Heart right ventricle (tissue), 16 donors: Measurements from ENCODE around the gene NEURL4. TPM values are rescaled to one million over a fixed set of nuclear protein-coding genes. Genes with fewer than 3 reads are reported as not detected.

Source experiments
- ATAC-seq, 8 donors: fragments of 200-7000 bp; cut with Tn5 transposase; one replicate each; pipeline ENCODE4 v1.9.1; 2020; ENCODE audit warnings: mild to moderate bottlenecking in 8 of 8, moderate library complexity in 8 of 8, moderate number of reproducible peaks in 1 of 8
- DNase-seq, 2 donors: peaks; one replicate each; pipeline ENCODE4 v3.0.0-alpha.2; 2020
- H3K27ac ChIP-seq, 10 donors: fragments of 200-600 bp; sonication (generic) in 2 of 10; one replicate each; pipeline versions ENCODE4 v1.5.0 to v1.8.0; 2020 to 2022; ENCODE audit warnings: mild to moderate bottlenecking in 3 of 10
- H3K27me3 ChIP-seq, 7 donors: fragments of 200-600 bp; one replicate each; pipeline ENCODE4 v1.8.0; 2021 to 2022; ENCODE audit warnings: mild to moderate bottlenecking in 2 of 7
- H3K36me3 ChIP-seq, 9 donors: fragments of 200-600 bp; sonication (generic) in 1 of 9; one replicate each; pipeline versions ENCODE4 v1.5.0 to v1.8.0; 2020 to 2022; ENCODE audit warnings: mild to moderate bottlenecking in 2 of 9
- H3K4me1 ChIP-seq, 9 donors: fragments of 200-600 bp; sonication (generic) in 1 of 9; one replicate each; pipeline versions ENCODE4 v1.5.0 to v1.8.0; 2020 to 2022; ENCODE audit warnings: mild to moderate bottlenecking in 4 of 9
- H3K4me3 ChIP-seq, 10 donors: fragments of 200-600 bp; sonication (generic) in 2 of 10; one replicate each; pipeline versions ENCODE4 v1.5.0 to v1.8.0; 2020 to 2022; ENCODE audit warnings: mild to moderate bottlenecking in 7 of 10, moderate library complexity in 2 of 10
- H3K9me3 ChIP-seq, 11 donors: fragments of 200-600 bp in 10 of 11; sonication (generic) in 2 of 11; one replicate each; pipeline versions ENCODE4 v1.5.0 to v1.8.0; 2013 to 2022; ENCODE audit warnings: mild to moderate bottlenecking in 2 of 11, control low read depth in 1 of 11, moderate library complexity in 1 of 11
- WGBS, 2 donors: extraction: QIAGEN DNeasy Blood & Tissue Kit; methylation state at CpG; one replicate each; pipeline ENCODE4 v1.1.7; 2013; ENCODE audit warnings: inconsistent platforms in 1 of 2; 5-methylcytosine and 5-hydroxymethylcytosine counted together
- intact Hi-C, 10 donors: fragments of 100-400 bp; cut with DNase I; formaldehyde crosslinking; loops; one replicate each; pipeline versions ENCODE4 v1.11.1 to v1.14.2; 2022
- polyA plus RNA-seq, 2 donors: library from polyadenylated mRNA; stranded (reverse); fragments of 200-250 nt; gene quantifications; one replicate each; pipeline ENCODE4 v1.2.3, GENCODE V29; 2013
- total RNA-seq, 10 donors: library from RNA; stranded (reverse); fragmentation: NEBNext Ultra II Directional in 3 of 10; extraction: Animal tissue kit (Norgen Biotek cat#: 25700) in 3 of 10; gene quantifications; one replicate each; pipeline versions ENCODE4 v1.2.1 to v1.2.4, GENCODE V29; 2021 to 2023
- TF ChIP-seq, protein P1 (sequence below), 9 donors: fragments of 200-600 bp; sonication (generic) in 2 of 9; IDR thresholded peaks; one replicate each; pipeline versions ENCODE4 v1.5.0 to v1.8.0; 2021 to 2022; ENCODE audit warnings: antibody characterized with exemption in 9 of 9, mild to moderate bottlenecking in 5 of 9, moderate library complexity in 1 of 9
- donor health status: Arrhythmogenic right ventricular cardiomyopathy.
- donor health status: ischemic (EF 13 %, LVEDD 7.1; RV severe dilation, severe dysfunction).
- donor health status: healthy with polysubstance abuse.
- donor health status: DM: no; HTN: yes; CAD: no.
- donor health status: DM: no; HTN: no; CAD: no.
- donor health status: ischemic (EF 25% LVEDD 6.9; RV normal size, moderate dysfunction).
- donor health status: ischemic (EF 25% LVEDD 5.7; RV mildly dilated, moderate dysfunction).
- donor health status: healthy.
- donor health status: DM: yes; HTN: yes; CAD: no.
- donor health status: Ischemic cardiomyopathy.
- donor health status: ischemic (EF 35%, LVEDD 5.7; RV mildly dilated, moderate dysfunction).
- donor health status: nonischemic (EF 11% LVEDD 7.7; RV severe dilation, severe dysfunction).
- donor health status: DM: yes; HTN: yes; CAD: no.
- donor health status: PGD.
- donor health status: ischemic (EF 29% LVEDD 5.4; RV normal size, mild dysfunction).
- donor health status: nonischemic (EF 23%, LVEDD 6.1; RV moderate dilation, normal function).

The NEURL4 gene
- total and polyA plus RNA-seq, 12 donors, result 21.7 to 55.5 (median 28.7) TPM

DNA sequence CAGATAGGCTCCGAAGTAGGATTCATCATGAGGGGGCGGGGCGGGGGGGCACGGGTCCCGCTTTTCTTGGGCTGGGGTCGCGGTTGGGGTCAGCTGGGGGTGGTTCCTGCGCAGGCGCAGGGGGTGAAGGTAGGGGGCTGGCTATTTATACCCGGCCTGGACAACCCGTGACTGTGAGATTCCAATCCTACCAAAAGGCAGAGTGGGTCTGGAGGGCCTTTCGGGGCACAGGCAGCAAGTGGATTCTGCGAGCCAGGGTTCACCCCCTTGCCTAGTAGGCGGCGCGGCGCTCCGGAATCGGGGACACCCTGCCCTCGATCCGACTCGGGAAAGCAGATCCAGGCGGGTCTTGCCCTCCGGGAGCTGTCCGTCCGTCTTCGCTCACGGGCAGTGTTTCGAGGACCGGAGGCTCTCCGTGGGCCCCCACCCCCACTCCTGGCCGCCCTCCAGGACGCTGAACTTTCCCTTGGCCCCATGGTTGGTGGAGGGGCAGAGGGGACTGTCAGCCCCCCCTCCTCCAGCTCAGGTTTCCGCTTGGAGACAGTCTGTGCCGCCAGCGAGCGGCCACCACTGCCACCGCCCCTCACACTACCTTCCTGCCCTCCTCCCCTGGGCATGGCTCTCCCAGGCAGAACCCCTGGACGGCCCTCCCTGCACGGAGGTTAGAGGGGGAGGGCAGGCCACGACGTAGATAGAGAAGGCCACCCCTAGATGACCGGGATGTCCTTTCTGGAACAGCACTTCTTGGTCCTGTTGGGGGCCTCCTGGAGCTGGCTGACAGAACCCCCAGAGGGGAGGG, 47.0 kb downstream of the NEURL4 start:
- intact Hi-C loops, result loop anchor here in 8 of 10 donors (1.0 to 5.0 kb wide), 6 partner anchors 15 to 67 kb away; partner anchors contain the start of genes ELP5 (in 1 of the 8) and NEURL4 (in 1 of the 8)
- Histone ChIP-seq H3K9me3 (no peaks in the 10 kb centered on the region), H3K36me3 (peaks cover 0 to 38% (median 7%) of the 10 kb centered on the region in 9 donors), H3K27ac (peak overlapping the region; percentile 84 to 98 (median 92)), H3K4me3 (peak overlapping the region; percentile 22 to 66 (median 60)), H3K27me3 (peaks cover 0 to 48% (median 0%) of the 10 kb centered on the region in 7 donors), H3K4me1 (peaks cover 0 to 61% (median 28%) of the 10 kb centered on the region in 9 donors)
- DNase-seq (peak; percentile 83 to 85), ATAC-seq (peak; percentile 27 to 79 (median 58))
- 1 to 2% methylated on average over 43 of the region's 43 CpGs for WGBS, 2 donors
- TF ChIP-seq, protein P1, sequence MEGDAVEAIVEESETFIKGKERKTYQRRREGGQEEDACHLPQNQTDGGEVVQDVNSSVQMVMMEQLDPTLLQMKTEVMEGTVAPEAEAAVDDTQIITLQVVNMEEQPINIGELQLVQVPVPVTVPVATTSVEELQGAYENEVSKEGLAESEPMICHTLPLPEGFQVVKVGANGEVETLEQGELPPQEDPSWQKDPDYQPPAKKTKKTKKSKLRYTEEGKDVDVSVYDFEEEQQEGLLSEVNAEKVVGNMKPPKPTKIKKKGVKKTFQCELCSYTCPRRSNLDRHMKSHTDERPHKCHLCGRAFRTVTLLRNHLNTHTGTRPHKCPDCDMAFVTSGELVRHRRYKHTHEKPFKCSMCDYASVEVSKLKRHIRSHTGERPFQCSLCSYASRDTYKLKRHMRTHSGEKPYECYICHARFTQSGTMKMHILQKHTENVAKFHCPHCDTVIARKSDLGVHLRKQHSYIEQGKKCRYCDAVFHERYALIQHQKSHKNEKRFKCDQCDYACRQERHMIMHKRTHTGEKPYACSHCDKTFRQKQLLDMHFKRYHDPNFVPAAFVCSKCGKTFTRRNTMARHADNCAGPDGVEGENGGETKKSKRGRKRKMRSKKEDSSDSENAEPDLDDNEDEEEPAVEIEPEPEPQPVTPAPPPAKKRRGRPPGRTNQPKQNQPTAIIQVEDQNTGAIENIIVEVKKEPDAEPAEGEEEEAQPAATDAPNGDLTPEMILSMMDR (IDR thresholded peaks at IDR 0.05), result no peak

- peak; percentile 94 to 95 for DNase-seq
- Histone ChIP-seq H3K27ac (peak within 1 kb of the TSS; percentile 84 to 98 (median 92)), H3K9me3 (no peaks in the 10 kb centered on the region), H3K4me1 (peaks cover 0 to 60% (median 28%) of the 10 kb centered on the region in 9 donors), H3K27me3 (peaks cover 0 to 45% (median 0%) of the 10 kb centered on the region in 7 donors), H3K4me3 (peak within 1 kb of the TSS; percentile 22 to 66 (median 60)), H3K36me3 (peaks cover 0 to 30% (median 7%) of the 10 kb centered on the region in 9 donors)
- WGBS, 2 donors, result 0 to 1% methylated on average over 69 to 71 of the region's 71 CpGs
- TF ChIP-seq, protein P1 (IDR thresholded peaks at IDR 0.05), result no peak
- ATAC-seq, result peak; percentile 78 to 91 (median 86)
- intact Hi-C loops, result loop anchor here in 8 of 10 donors (1.0 to 5.0 kb wide), 6 partner anchors 15 to 67 kb away; partner anchors contain the start of genes ELP5 (in 1 of the 8) and NEURL4 (in 1 of the 8)
Measured at GRCh38 chr17:7281074-7281952, 47.8 kb downstream of the NEURL4 start, which contains the start of gene SLC2A4. TSS of gene SLC2A4 (plus strand) at chr17:7281718. CDS start at chr17:7281935, 217 bp downstream.

GRCh38 chr17:7280519-7281073, 48.5 kb downstream of the NEURL4 start:
- H3K4me3 ChIP-seq, result peak overlapping the region in 9 of 10 donors; percentile 41 to 66 (median 61)
- peak overlapping the region; percentile 84 to 98 (median 92) for H3K27ac ChIP-seq
- intact Hi-C loops, result loop anchor here in 9 of 10 donors (1.0 to 5.0 kb wide), 7 partner anchors 16 to 68 kb away; partner anchors contain the start of genes ELP5 (in 1 of the 9) and NEURL4 (in 1 of the 9)
- DNase-seq (peak; percentile 83 to 86), ATAC-seq (peak; percentile 51 to 78 (median 67))
- WGBS, 2 donors, result 0 to 1% methylated on average over 29 of the region's 29 CpGs
- H3K9me3 ChIP-seq, result no peaks in the 10 kb centered on the region
- peaks cover 0 to 38% (median 0%) of the 10 kb centered on the region in 7 donors for H3K27me3 ChIP-seq
- TF ChIP-seq, protein P1 (IDR thresholded peaks at IDR 0.05), result peak; percentile 79 to 97 (median 95)
- H3K36me3 ChIP-seq, result peaks cover 0 to 23% (median 7%) of the 10 kb centered on the region in 9 donors
- peaks cover 0 to 53% (median 28%) of the 10 kb centered on the region in 9 donors for H3K4me1 ChIP-seq
